Tibial nerve (tissue), 4 donors: ENCODE data around the gene INPP5A.

Experiments
- EP300 ChIP-seq, 2 donors: sonication (generic); formaldehyde crosslinking; IDR thresholded peaks; one replicate each; pipeline ENCODE4 v1.6.1; 2017; ENCODE audit warnings: antibody characterized with exemption in 2 of 2, mild to moderate bottlenecking in 1 of 2
- POLR2A ChIP-seq, 2 donors: fragments of 450-650 bp; IDR thresholded peaks; one replicate each; pipeline ENCODE4 v1.6.1; 2017; ENCODE audit warnings: antibody characterized with exemption in 2 of 2, mild to moderate bottlenecking in 2 of 2, moderate library complexity in 2 of 2
- TF ChIP-seq, protein P1 (sequence below), 5 experiments: fragments of 200-600 bp in 3 of 5; fragments of 450-650 bp in 2 of 5; sonication (generic) in 3 of 5; IDR thresholded peaks; one replicate each; pipeline ENCODE4 v1.5.1; 2016 to 2019; ENCODE audit warnings: antibody characterized with exemption in 5 of 5, mild to moderate bottlenecking in 3 of 5, moderate library complexity in 2 of 5

- TF ChIP-seq, protein P1, sequence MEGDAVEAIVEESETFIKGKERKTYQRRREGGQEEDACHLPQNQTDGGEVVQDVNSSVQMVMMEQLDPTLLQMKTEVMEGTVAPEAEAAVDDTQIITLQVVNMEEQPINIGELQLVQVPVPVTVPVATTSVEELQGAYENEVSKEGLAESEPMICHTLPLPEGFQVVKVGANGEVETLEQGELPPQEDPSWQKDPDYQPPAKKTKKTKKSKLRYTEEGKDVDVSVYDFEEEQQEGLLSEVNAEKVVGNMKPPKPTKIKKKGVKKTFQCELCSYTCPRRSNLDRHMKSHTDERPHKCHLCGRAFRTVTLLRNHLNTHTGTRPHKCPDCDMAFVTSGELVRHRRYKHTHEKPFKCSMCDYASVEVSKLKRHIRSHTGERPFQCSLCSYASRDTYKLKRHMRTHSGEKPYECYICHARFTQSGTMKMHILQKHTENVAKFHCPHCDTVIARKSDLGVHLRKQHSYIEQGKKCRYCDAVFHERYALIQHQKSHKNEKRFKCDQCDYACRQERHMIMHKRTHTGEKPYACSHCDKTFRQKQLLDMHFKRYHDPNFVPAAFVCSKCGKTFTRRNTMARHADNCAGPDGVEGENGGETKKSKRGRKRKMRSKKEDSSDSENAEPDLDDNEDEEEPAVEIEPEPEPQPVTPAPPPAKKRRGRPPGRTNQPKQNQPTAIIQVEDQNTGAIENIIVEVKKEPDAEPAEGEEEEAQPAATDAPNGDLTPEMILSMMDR (IDR thresholded peaks at IDR 0.05), result no peak
- no peak for TF ChIP-seq POLR2A (IDR thresholded peaks at IDR 0.05)
- no peak for TF ChIP-seq EP300 (IDR thresholded peaks at IDR 0.05)
These were observed 21.5 kb upstream of the INPP5A start for GRCh38 chr10:132515811-132516726.
